NB4 (cell line): ENCODE data around the gene TAS1R3.

Source experiments
- CTCF ChIP-seq: IDR thresholded peaks from one replicate; pipeline ENCODE4 v1.5.1; 2012; ENCODE audit warnings: low read depth, low read length
- MAX ChIP-seq: IDR thresholded peaks from 2 replicates; pipeline ENCODE4 v1.6.1; 2011; ENCODE audit warnings: low read depth, low read length
- POLR2A ChIP-seq: IDR thresholded peaks from 2 replicates; pipeline ENCODE4 v1.6.1; 2011; ENCODE audit warnings: mild to moderate bottlenecking; ENCODE audit not compliant: insufficient read length; ENCODE audit errors: extremely low read depth

- no peak for TF ChIP-seq CTCF
- TF ChIP-seq MAX = no peak
- no peak for TF ChIP-seq POLR2A
These were observed 19.7 kb upstream of the TAS1R3 start for GRCh38 chr1:1311107-1312104.
